Stimulated activated CD4-positive, alpha-beta T cell treated with anti-CD3 and anti-CD28 coated beads, Interleukin-1b, Interleukin-23, amount 100 ng/mL, for 1 hour (primary cell): ENCODE measurements around the gene LINGO3.

ENCODE experiments used
- DNase-seq, 2 donors: peaks; one replicate each; pipeline ENCODE4 v3.0.0-alpha.2; 2020; ENCODE audit warnings: low read depth in 2 of 2

Gene LINGO3

DNA sequence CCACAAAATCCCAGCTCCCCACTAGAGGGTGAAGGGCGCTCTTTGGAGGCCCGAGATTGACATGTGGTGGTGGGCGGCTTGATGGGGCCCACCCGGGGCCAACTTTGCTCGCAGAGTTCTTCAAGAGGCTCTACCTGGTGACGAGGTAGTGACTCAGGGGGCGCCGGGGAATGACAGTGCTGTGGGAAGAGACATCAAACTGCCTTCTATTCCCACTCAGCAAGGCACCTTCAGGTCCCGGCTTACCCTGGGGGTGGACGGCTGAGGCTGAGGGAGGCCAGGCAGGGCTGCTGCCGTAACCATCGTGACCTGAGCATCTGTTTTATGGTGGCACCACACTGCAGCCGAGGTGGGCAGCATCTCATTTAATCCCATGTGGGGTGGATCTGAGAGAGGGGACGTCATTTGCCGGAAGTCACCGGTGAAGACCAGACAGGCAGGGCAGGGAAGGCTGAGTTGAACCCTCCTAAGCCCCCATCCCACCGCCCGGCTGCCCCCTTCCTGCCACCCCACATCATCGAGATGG is 1.6 kb downstream of the LINGO3 start:
- no peak for DNase-seq

DNA sequence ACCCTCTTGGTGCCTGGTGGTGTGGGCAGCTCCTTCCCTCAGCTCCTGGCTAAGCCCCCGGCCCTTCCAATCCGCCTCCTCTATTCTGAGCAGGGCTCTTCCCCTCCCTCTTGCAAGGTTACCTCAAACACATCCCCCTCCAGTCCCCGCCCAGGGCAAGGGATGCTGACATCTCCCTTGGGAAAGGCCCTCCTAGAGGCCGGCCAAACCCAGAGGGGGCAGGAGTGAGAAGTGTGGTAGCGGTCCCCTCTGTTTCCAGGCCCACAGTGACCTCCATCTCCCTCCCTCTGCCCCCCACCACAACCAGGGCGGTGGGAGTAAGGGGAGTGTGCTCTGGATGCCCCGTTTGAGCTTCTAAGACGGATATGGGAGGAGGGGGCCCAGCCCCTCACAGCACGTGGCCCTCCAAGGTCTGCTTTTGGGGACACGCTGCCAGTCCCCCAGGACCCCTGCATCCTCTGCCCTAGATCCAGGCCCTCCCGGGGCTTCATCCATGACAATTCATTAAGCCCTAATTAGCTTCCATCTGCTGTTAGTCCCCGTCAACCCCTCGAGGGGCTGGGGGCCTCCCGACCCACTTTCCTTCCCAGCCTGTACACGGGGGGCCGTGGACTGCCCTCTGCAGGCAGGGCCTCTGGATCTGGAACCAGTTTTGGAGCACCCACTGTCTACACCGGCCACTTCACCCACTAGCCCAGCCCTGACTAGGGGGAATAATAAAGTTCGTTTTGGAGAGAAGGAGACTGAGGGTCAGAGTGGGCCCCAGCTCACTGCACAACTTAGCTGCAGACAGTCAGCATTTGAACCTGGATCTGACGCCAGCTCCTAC is 2.3 kb downstream of the LINGO3 start:
- DNase-seq: no peak

DNA sequence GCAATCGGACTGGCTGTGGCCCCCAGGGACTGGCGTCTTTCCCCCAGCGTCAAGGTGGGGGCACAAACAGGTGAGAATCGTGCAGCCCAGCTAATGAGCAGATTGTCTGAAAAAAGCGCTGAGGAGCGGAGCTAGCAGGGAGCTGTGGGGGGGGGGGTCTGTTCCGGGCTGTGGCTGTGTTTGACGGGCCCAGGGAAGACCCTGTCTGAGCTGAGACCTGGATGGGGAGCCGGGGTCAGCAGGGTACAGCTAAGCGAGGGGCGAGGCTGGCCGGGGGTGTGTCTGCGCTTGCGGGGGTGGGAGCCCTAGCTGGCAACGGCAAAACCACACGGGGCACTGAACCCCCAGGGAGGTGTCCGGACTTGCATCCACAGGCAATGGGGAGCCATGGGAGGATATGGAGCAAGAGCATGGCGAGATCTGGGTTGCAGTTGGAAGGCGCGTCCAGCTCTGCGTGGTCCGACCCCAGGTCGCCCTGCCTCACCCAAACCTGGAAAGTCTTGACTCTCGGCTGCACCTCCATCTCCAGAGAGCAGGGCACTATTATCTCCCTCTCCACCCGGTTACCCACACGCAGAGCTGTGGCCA is 4.6 kb downstream of the LINGO3 start:
- DNase-seq: no peak

DNA sequence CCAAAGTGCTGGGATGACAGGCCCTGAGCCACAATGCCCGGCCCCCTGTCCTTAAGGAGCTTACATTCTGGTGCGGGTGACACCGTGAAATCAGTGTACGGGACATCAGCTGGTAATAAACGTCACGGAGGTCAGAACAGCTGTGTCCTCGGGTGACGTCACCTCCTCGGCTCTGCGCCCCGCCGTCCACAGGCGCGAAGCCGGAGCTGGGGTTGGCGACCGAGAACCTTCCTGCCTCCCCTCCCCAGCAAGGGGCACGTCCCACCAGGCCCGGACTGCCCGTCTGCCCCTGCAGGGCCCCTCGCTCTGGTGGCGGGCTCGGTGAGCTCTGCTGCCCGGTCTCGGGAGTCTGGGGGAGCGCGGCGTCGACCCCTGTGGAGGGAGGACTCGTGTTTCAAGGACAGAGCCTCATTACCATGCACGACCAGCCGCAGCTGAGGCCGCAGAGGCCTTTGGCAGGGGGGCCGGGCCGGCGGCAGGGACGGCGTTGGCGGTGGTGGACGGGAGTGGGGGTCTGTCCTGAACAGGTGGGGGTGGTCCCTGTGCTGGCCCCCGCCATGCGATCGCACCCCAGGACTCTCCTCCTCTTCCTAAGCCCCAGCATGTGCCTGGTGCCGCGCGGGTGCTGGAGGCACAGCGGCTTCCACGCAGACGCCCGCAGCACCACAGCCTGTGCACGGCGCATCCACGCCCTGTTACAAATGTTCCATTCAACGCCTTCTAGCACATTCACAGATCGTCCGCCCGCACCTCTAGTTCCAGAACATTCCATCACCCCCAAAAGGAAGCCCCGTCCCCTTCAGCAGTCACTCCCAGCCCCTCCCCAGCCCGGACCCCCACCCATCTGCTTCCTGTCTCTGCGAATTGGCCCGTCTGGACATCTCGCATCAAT is 5.4 kb downstream of the LINGO3 start:
- no peak for DNase-seq

DNA sequence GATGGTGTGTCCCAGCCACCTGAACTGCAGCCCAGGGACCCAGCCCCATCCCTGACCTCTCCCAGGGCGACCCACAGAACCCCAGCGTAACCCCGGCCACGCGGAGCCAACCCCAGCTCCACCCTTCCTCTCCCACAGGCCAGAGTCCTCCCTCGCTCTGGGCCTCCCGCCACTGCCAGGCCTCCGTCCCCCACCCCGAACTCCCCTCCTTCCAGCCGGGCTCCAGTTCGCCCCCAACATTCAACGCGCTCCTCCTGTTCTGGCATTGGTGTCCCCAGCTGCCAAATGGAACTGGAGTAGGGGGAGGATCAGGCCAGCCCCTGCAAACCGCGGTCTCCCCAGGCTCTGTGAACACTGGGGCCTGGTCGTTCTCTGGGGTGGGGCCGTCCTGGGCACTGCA is 7.4 kb downstream of the LINGO3 start:
- DNase-seq: no peak

DNA sequence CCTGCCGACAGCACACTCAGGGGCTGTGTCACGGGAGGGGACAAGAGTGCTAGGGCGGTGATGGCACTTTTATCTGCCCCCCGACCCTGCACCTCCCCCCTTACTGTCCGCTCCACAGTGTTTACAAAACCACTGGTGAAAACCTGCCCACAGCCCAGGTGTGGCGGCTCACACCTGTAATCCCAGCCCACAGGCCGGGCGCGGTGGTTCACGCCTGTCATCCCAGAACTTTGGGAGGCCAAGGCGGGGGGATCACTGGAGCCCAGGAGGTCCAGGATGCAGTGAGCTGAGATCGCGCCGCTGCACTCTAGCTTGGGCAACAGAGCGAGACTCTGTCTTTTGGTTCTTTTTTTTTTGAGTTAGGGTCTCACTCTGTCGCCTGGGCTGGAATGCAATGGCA is 11.8 kb downstream of the LINGO3 start:
- DNase-seq: no peak

DNA sequence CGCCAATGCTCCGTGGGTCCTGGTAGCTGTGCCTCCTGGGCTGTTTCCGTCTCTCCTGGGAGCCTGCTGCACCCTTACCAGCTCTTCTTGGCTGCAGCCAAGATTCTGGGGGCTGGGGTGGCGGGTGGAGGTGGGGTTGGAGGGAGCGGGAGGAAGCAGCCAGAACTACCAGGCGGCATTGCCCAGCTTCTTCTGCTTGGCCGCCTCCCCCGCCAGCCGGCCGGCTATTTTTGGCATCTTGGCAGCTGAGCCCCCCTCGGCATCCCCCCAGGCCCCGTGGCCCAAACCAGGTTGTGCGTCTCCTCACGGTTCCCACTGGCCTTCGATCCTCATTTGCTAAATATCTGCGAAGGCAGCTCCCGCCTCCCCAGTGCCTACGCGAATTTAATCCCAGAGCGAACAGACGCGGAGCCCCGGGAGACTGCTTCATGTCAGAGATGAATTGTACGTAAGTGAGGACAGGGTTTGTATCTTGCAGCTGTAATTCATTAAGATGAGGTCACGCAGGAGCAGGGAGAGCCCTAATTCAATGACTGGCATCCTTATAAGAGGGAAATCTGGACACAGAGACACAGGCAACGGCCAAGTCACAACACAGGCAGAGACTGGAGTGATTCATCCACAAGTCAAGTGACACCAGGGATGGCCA is 13.1 kb downstream of the LINGO3 start:
- DNase-seq: no peak

DNA sequence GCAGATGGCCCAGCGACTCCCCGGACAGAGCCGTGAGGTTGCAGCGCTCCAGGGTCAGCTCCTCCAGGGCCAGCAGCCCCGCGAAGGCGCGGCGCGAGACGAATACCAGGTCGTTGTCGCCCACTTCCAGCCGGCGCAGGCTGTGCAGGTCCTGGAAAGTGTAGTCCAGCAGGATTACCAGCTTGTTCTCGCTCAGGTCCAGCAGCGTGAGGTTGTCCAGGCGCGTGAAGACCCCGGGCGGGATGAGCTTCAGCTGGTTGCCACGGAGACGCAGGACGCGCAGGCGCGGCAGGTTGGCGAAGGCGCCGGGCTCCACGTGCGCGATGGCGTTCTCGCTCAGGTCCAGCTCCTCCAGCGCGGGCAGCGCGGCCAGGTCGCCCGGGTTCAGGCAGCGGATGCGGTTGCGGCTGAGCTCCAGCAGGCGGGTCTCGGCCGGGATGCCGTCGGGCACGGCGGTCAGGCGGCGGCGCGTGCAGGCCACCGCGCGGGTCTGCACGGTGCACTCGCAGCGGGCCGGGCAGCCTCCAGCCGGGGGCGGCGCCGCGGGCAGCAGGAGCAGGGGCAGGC is 16.7 kb downstream of the LINGO3 start:
- DNase-seq: no peak

DNA sequence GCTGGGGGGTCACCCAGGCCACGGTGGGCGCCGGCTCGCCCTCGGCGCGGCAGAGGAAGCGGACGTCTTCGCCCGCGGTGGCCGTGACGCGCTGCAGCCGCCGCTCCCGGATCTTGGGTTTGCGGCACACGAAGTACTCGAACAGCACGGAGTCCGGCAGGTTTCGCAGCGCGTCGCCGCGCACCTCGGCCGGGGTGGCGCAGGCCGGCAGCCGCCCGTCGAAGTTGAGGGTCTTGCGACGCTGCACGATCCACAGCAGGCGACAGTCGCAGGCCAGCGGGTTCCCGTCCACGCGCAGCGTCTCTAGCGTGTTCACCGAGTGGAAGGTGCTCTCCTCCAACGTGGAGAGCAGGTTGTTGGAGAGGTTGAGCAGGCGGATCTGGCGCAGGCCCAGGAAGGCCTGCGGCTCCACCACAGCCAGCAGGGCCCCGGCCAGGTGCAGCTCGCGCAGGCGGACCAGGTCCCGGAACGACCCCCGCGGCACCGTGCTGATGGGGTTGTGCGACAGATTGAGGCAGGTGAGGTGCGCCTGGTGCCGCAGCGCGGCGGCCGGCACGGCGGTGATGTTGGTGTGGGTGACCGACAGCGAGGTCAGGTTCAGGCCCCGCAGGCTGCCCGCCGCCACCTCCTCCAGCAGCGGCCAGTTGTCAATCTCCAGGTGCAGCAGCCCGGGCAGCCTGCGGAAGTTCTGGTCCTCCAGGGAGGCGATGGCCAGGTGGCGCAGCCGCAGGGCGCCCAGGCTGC is 17.3 kb downstream of the LINGO3 start:
- no peak for DNase-seq

DNA sequence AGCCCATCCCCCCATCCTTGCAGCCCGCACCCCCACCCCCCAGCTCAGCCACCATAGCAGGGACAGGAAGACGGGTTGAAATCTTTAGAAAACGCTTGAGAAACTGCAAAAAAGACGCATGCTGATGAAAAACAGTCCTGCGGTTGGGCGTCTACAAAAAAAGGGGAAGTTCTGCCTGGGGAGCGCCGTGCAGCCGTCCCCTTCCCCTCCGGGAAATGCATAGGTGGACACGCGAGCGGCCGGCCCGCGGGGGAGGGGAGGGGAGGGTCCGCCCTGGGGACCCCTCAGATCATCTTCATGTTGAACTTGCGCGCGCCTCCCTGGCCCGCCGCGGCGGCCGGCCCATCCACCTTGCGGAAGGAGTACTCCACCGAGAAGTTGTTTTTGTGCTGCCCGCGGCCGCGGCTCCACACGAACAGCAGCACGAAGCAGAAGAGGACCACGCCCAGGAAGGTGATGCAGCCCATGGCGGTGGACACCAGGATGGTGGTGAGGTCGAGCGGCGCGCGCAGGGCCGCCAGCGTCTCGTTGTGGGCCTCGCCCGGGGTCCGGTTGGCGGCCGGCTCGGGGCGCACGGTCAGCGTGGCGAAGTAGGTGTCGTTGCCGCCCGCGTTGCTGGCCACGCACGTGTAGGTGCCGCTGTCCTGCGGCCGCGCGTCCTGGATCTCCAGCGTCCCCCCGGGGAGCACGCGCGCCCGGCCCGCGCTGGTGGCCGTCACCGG is 18.1 kb downstream of the LINGO3 start:
- DNase-seq: no peak

DNA sequence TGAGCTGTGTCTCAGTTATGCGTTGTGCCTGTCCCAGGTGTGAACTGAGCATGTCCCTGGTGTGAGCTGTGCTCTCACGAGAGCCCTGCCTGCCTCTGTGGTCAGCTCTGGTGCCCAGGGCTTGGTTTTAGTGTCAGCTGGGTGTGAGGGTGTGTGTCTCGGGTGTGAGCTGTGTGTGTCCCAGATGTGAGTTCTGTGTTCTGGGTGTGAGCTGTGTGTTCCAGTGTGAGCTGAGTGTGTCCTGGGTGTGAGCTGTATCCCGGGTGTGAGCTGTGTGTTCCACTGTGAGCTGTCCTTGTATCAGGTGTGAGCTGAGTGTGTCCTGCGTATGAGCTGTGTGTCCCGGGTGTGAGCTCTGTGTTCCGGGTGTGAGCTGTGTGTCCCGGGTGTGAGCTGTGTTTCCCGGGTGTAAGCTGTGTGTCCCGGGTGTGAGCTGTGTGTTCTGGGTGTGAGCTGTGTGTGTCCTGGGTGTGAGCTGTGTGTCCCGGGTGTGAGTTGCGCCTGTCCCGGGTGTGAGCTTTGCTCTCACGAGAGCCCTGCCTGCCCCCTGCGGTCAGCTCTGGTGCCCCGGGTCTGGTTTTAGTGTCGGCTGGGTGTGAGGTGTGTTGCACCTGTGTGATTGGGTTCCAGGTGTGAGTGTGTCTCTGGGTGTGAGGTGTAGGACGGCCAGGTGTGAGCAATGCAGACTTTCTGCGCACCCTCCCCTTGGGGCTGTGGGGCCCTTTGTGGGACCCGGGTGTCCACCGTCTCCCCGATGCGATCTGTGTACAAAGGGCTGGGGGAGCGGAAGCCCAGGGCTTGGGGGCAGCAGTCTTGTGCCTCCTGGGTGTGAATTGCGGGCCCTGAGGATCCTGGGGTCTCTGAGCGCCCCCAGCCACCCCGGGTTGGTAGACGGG is 18.9 kb downstream of the LINGO3 start:
- no peak for DNase-seq

DNA sequence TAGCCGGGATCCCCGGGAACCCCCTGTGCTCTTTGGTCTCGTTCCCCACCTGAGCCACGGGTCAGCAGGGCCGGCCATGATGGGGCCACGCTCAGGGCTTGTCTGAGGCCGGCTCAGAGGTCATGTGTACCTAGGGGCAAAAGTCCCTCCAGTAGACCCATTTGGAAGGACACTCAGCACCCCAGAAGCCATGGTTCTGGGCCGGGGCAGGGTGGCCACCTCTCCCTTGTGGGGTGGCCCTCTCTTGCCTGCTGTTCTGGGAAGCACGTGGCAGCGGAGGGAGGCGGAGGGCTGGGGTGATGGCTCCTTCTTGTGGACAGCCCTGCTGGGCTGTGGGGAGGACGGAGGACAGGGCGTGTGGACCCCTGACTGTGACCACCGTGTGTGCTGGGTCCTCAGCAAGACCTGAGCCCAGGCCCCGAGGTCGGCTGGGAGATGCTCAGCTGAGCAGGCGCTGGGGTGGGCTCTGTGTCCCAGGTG is 19.6 kb downstream of the LINGO3 start:
- no peak for DNase-seq

DNA sequence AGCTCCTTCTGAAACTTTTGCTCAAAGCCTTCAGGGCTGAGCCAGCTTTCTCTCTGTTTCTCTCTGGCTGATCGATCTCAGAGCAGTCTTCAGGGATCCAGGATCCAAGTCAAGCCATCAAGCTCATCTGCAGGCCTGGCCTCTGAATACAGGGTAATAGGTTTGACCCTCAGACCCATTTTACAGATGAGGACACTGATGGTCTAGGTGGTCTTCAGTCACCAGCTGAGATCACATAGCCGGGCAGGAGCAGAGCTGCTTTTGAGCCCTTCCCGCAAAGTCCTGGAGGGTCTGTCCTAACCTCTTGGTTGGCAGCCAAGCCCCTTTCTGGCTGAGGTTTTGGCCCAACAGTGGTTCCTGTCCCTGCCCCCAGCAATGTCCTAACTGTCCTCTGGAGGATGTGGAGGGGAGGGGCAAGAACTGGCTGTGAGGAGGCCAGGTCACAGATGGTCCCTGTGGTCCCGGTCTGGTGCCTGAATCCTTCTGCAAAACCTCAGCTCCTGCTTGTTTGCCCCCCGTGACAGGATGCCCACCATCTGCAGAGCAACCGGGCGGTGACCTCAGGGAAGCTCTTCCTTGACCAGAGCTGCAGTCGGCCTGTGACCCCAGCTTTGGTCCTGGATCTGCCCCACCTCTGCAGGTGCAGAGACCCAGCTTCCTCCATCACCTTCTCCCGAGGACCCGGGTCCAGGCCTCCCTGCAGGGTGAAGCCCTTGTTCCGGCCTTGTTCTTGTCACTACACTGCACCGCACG is 20.2 kb downstream of the LINGO3 start:
- DNase-seq: no peak

DNA sequence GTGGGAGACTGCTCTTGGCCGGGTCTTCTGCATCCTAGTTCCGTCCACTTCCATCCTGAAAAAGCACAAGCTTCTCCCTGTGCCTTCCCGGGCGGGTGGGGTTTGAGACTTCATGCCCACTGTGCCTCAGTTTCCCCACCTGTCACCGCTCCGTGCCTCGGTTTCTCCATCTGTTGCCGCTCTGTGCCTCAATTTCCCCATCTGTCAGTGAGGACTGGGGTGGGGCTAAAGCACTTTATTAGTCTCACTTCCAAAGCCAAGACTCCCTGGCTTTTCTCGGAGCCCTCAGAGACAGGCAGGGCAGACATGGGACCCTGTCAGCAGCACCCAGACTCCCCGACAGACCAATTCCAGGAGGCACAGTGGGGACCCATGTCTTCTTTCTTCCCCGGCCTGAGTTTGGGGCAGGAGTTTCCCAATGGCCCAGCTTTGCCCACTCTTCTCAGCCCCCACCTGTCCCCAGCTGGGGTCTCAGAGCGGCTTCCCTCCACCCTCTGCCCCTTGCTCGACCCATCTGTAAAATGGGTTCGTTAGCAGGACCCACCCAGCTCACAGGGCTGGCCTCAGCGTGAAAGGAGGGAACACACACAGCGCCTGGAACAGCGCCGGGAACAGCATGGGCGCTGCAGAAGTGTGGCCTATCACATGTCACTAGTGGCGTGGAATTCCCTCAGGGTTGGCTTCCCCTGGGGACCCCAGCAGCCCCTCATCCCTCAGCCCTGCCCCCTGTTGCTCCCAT is 21.4 kb downstream of the LINGO3 start:
- DNase-seq: no peak

DNA sequence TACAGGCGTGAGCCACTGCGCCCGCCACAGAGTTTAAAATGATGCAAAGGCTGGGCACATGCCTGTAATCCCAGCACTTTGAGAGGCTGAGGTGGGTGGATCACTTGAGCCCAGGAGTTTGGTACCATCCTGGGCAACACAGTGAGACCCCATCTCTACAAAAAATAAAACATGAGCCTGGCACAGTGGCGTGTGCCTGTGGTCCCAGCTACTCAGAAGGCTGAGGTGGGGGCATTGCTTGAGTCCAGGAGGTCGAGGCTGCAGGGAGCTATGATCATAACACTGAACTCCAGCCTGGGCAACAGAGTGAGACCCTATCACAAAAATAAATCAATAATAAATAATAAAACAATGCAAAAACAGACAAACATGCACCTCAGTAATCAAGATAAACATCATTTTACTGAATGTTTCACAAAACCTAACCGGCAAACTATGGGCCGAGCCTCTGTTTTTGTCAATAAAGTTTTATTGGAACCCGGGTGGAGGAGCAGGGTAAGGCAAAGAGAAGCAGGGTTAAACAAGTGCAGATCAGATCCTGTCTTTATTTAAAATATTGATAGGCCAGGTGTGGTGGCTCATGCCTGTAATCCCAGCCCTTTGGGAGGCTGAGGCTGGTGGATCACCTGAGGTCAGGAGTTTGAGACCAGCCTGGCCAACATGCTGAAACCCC is 24.0 kb downstream of the LINGO3 start:
- no peak for DNase-seq

DNA sequence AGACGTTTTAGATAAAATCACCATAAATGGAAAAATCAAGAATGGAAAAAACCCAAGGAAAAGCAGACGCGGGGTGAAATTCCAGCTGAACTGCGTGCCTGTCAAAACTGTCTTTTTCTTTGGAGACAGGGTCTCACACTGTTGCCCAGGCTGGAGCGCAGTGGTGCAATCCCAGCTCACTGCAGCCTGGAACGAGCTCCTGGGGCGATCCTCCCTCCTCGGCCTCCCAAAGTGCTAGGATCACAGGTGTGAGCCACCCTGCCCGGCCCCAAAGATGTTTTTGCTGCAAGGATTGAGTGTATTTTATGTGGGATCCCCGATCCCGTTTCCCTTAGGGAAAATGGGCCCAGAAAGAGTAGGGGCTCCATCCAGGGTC is 25.1 kb downstream of the LINGO3 start:
- DNase-seq: no peak
